AG04449 (cell line): ENCODE results near the gene PLK3.
"Not testable (repeated sequence)": the region's sequence is repeated elsewhere in the genome, so short reads cannot be mapped to it uniquely, and the experiment has no call there.

Experiments used
- CTCF ChIA-PET: fragments of 350-600 bp; formaldehyde crosslinking; extraction: SDS; loops from one replicate; lab custom pipeline; 2021; ENCODE audit warnings: antibody characterized with exemption; lab: Yijun Ruan, JAX
- POLR2A ChIA-PET: fragments of 400-600, 350-600 bp; formaldehyde crosslinking; extraction: SDS; loops from one replicate; lab custom pipeline; 2020; ENCODE audit warnings: antibody characterized with exemption, inconsistent platforms; lab: Yijun Ruan, JAX
- DNase-seq: peaks from one replicate; pipeline ENCODE4 v3.0.0-alpha.2; 2010; ENCODE audit warnings: low read depth, low spot score
- H3K4me3 ChIP-seq: 2 replicates; pipeline ENCODE4 v1.5.1; 2011; ENCODE audit warnings: low read depth, mild to moderate bottlenecking, control low read depth, low read length
- CTCF ChIP-seq: IDR thresholded peaks from one replicate; pipeline ENCODE4 v1.5.1; 2011; ENCODE audit warnings: mild to moderate bottlenecking, moderate library complexity, low read length, control low read depth, inconsistent platforms; ENCODE audit not compliant: insufficient read depth; ENCODE audit errors: missing control alignments

The PLK3 gene

GRCh38 chr1:44807364-44808062 is 7.3 kb downstream of the PLK3 start:
- CTCF ChIA-PET, result interaction anchor here (0.6 to 3.0 kb wide), 6 partner anchors 8 to 76 kb away, joined by 3 to 32 read pairs (median 6); partner anchors contain the start of genes PLK3 and RNU5D-1
- H3K4me3 ChIP-seq, result peak overlapping the region; percentile 33; the same call in 1 of the 2 replicates
- peak; percentile 98 for DNase-seq
- POLR2A ChIA-PET, result interaction anchor here (0.7 to 4.9 kb wide), 10 partner anchors 7 to 838 kb away, joined by 3 to 69 read pairs (median 4); partner anchors contain the start of genes DPH2, PLK3, PRDX1 and RPS8
- no peak for TF ChIP-seq CTCF

- no peak for TF ChIP-seq CTCF
- CTCF ChIA-PET, result interaction anchor here (0.6 to 3.0 kb wide), 11 partner anchors 9 to 206 kb away, joined by 3 to 32 read pairs (median 7); partner anchors contain the start of genes PLK3 and RNU5D-1
- POLR2A ChIA-PET, result interaction anchor here (0.7 to 4.9 kb wide), 11 partner anchors 8 to 839 kb away, joined by 3 to 69 read pairs (median 4); partner anchors contain the start of genes DPH2, PLK3, PRDX1 and RPS8
- H3K4me3 ChIP-seq, result peak within 1 kb of the TSS; percentile 57
- peak; percentile 61 for DNase-seq
These were observed 8.1 kb downstream of the PLK3 start, which contains the start of gene BTBD19 for GRCh38 chr1:44808063-44808937. TSS of gene BTBD19 (plus strand) at chr1:44808523. CDS start at chr1:44808821, 298 bp downstream.

GRCh38 chr1:44808938-44809917 is 9.1 kb downstream of the PLK3 start:
- peak overlapping the region; percentile 57 for H3K4me3 ChIP-seq
- POLR2A ChIA-PET, result interaction anchor here (0.6 to 4.9 kb wide), 11 partner anchors 9 to 712 kb away, joined by 3 to 69 read pairs (median 4); partner anchors contain the start of genes PLK3, PRDX1, RPS8 and UROD
- no peak for TF ChIP-seq CTCF
- DNase-seq, result peak; percentile 33
- CTCF ChIA-PET, result interaction anchor here (1.0 to 3.0 kb wide), 10 partner anchors 8 to 205 kb away, joined by 3 to 32 read pairs (median 8); partner anchors contain the start of genes PLK3 and RNU5D-1

GRCh38 chr1:44810101-44810761 is 10.1 kb downstream of the PLK3 start:
- ChIA-PET POLR2A (interaction anchor here (0.6 to 4.9 kb wide), 9 partner anchors 8 to 200 kb away, joined by 3 to 69 read pairs (median 8); partner anchors contain the start of genes PLK3 and RPS8), CTCF (interaction anchor here (1.3 to 3.0 kb wide), 5 partner anchors 9 to 204 kb away, joined by 5 to 32 read pairs (median 9); partner anchors contain the start of gene PLK3)
- no peak for DNase-seq
- TF ChIP-seq CTCF, result no peak
- peak overlapping the region; percentile 8; the same call in 1 of the 2 replicates for H3K4me3 ChIP-seq

- H3K4me3 ChIP-seq, DNase-seq: not testable (repeated sequence)
- ChIA-PET CTCF (interaction anchor here (1.8 to 3.7 kb wide), 4 partner anchors 10 to 82 kb away, joined by 5 to 32 read pairs (median 13); partner anchors contain the start of gene PLK3), POLR2A (interaction anchor here (0.6 to 4.6 kb wide), 4 partner anchors 9 to 200 kb away, joined by 3 to 53 read pairs (median 6); partner anchors contain the start of gene PLK3)
These were observed 10.6 kb downstream of the PLK3 start for GRCh38 chr1:44810762-44811105.
